CD4-positive, alpha-beta T cell treated with Interferon alpha-2 for 1 hour (primary cell): ENCODE measurements around the gene RER1.

Experiments
- DNase-seq, 2 donors: peaks; one replicate each; pipeline ENCODE4 v3.0.0-alpha.2; 2020 to 2022

RER1 gene

DNA sequence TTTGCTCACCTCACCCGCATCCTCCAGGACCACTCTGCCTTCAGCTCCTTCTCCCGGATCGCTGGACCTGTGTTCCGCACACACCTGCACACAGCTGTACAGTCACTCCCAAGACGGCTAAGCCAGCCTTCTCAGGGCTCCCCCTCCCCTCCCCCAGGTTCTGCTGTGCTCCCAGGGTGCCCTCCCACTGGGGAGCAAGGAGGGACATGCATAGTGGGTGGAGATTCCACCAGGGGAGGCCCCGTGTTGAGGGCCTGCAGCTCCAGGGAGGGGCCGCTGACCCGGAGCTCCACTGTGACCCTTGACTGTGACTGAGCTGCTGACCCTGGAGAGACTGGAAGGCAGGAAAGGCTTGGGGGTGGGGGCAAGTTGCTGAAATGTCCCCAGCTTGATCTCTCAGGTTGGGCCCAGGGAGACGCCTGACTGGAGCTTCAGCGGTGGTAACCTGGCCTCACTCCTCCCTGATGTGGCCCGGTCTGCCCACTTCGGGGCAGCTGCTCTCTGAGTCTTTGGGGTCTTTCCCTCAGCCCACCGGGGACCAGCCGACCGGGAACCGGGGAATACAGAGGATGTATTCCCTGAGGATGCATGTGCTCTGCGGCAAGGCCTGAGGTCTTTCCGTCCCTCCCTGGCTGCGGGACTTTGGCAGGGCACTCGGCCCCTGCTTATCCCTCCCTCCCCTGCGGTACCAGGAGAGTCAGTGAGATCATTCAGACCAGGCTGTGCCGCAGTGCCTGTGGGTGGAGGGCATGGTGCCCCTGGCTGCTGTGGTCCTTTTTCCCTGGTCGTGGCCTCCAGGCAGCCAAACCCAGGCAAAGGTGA is 55.8 kb downstream of the RER1 start:
- DNase-seq: no peak

GRCh38 chr1:2448098-2448445 is 56.4 kb downstream of the RER1 start:
- no peak for DNase-seq

DNA sequence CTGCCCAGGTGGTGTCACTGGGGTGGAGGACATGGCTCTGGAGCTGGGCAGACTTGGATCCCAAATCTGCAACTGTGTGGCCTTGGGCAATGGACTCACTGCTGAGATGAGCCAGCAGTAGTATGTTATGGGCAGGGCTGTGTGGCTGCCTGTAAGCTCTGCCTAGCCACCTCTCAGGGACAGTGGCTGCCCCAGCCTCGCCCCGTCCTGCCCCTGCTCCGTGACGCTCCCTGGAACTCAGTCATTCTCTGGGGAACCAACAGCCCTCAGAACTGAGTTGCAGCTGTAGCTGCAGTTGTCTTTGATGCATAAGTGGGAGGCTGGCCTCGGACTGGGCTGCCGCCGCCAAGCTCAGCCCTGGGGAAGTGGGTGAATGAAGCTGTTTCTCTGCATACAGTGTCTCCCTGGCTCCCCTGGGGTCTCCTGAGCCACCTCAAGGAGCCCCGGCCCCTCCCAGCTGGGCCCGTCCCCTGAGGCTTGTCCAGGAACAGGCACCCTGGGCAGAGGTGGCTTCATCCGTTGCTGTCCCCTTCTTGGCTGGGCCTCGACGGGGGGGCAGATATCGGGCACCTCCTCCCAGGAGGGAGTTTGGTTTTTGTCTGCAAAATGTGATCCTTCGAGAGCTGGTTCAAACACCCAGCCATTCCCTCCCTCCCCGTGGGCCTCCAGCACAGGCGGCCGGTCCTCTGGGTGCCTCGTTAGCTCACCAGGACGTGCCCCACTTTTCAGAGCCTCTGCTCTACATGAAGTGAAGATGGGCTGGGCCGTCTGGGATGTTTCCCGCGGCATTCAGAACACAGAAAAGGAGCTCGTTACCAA is 58.2 kb downstream of the RER1 start:
- no peak for DNase-seq

DNA sequence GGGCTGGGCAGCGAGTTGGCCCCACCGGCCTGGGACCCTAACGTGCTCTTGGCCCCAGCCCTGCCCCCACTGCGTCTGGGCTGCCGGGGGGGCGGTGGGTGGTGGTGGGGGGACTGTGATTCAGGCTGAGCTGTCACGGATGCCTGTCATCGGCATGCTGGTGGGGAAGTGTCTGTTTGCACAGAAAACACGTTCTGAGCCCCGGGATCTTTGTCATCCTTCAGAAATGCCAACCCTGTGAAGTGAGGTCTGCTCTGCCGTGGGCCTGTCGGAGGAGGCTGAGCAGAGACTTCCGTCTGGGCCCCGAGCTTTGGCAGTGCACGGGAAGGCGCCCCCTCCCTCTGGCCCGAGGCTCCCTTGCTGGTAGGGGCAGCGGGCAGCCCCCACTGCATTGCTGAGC is 60.1 kb downstream of the RER1 start:
- no peak for DNase-seq

DNA sequence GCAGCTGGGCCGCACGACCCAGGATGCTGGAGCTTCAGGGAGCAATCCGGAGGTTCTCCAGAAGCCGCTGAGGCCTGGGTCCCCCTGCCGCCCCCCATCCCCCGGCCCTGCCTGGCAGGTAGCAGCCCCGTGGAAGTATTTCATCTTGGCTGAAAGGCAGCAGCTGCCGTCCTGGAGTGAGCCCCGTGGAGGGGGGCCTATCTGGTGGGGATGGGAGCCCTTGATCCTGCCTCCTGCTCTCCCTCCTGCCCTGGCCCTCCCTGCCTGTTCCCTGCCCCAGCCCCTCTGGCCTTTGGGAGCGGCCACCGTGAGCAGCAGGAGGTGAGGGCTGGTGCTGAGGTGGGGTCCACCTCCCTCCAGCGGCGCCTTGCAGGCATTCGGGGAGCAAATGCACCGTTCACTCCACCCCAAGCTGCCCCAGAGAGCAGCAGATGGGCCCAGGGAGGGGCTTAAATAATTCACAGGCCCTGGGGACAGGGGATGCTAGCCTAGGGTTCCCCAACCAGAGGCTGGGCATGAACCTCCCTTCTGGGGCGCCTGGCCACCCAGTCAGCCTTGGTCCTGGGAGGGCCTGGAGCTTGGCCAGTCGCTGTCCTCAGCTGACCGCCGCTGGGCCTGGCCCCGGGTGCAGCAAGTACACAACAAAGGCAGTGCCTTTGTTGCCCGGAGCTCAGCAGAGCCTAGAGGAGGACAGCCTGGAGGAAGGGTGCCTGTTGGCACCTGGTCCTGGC is 60.7 kb downstream of the RER1 start:
- no peak for DNase-seq

DNA sequence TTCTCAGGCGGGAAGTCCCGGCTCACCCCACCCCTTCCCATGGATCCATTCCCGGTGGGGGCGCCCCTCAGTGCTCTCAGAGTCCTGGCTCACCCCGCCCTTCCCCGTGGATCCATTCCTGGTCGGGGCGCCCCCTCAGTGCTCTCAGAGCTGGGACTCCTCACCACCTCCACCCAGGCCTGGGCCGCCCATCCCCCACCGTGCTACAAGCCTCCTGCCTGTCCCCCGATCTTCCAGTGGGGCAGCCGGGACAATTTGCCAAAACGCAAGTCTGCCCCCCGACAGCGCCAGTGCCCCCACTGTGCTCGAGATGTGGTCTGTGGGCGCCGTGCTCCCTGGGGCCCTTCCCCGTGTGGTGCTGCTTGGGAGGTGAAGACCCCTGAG is 61.3 kb downstream of the RER1 start:
- DNase-seq: no peak

GRCh38 chr1:2454227-2454626 is 62.6 kb downstream of the RER1 start:
- DNase-seq: no peak
